ENCODE results near the gene PPFIBP1.
"Not testable (repeated sequence)": the region's sequence is repeated elsewhere in the genome, so short reads cannot be mapped to it uniquely, and the experiment has no call there.

PPFIBP1 gene

DNA sequence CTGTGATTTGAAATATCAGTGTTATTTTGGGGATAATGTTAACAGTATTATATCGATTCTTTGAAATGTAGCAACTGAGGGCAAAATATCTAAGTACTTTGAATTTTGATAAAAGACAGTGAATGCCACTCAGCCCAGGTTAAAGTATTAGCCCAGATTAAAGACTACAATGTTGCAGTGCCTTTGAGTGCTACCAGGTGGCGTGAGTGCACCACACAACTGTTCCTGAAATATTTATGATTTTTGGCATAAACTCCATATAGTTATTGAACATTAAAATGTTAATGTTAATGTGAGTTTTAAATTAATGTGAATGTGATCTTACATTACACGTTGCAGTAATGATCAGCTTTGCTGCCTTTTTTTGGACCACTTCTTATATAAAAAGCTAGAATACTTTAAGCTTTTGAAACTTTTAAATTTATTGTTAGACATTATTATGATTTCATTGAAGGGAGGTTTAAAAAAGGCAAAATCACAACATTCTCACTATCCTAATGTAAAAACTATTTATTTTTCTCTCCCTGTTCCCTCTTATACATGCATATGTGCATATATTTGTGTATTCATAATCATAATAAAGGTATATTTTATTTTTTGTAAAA is 209.1 kb downstream of the PPFIBP1 start:
- TF ChIP-seq, protein P1, sequence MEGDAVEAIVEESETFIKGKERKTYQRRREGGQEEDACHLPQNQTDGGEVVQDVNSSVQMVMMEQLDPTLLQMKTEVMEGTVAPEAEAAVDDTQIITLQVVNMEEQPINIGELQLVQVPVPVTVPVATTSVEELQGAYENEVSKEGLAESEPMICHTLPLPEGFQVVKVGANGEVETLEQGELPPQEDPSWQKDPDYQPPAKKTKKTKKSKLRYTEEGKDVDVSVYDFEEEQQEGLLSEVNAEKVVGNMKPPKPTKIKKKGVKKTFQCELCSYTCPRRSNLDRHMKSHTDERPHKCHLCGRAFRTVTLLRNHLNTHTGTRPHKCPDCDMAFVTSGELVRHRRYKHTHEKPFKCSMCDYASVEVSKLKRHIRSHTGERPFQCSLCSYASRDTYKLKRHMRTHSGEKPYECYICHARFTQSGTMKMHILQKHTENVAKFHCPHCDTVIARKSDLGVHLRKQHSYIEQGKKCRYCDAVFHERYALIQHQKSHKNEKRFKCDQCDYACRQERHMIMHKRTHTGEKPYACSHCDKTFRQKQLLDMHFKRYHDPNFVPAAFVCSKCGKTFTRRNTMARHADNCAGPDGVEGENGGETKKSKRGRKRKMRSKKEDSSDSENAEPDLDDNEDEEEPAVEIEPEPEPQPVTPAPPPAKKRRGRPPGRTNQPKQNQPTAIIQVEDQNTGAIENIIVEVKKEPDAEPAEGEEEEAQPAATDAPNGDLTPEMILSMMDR (IDR thresholded peaks at IDR 0.05; ENCODE audit: extremely low read depth, insufficient read depth, missing control alignments) = peak; percentile 87
- peak; percentile 28 for DNase-seq (ENCODE audit: low spot score)
- in situ Hi-C loops (cut with MboI; ENCODE audit: low pct_unique_long_range_greater_than_20kb, low sequenced_read_pairs, unreplicated experiment) = loop anchor here (10.0 to 25.0 kb wide), 4 partner anchors 82 to 1129 kb away; partner anchors contain the start of gene CCDC91

DNA sequence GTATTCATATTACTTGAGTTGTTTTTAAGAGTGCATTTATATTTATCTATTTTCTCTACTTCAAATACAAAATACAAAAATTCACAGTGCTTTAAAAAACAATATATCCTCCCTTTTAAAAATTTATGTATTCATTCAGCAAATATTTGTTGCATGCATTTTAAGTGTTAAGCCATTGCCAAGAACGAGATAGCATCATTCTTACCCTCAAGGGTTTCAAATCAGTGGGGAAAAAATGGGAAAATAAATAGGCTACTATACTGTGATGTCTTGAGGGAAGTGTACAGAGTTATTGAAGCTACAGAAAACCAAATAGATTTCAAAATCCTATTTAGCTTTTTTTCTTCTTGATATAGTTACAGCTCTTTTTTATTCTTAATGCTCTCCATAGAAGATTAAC is 209.8 kb downstream of the PPFIBP1 start:
- no peak for DNase-seq (ENCODE audit: low spot score)
- TF ChIP-seq, protein P1 (IDR thresholded peaks at IDR 0.05; ENCODE audit: extremely low read depth, insufficient read depth, missing control alignments) = no peak
- in situ Hi-C loops (cut with MboI; ENCODE audit: low pct_unique_long_range_greater_than_20kb, low sequenced_read_pairs, unreplicated experiment) = loop anchor here (10.0 to 25.0 kb wide), 4 partner anchors 81 to 1129 kb away; partner anchors contain the start of gene CCDC91

DNA sequence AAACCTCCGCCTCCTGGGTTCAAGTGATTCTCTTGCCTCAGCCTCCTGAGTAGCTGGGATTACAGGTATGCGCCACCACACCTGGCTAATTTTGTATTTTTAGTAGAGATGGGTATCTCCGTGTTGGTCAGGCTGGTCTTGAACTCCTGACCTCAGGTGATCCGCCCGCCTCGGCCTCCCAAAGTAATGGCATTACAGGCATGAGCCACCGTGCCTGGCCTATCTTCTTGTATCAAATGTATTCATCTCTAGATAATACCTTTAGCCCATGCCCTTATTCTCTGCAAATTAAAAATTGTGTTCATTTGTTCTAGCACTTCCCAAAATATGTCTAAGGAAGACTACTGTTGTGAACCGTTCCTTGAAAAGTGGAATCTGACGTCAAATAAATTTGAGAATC is 210.3 kb downstream of the PPFIBP1 start:
- in situ Hi-C loops (cut with MboI; ENCODE audit: low pct_unique_long_range_greater_than_20kb, low sequenced_read_pairs, unreplicated experiment) = loop anchor here (10.0 to 25.0 kb wide), 4 partner anchors 80 to 1128 kb away; partner anchors contain the start of gene CCDC91

DNA sequence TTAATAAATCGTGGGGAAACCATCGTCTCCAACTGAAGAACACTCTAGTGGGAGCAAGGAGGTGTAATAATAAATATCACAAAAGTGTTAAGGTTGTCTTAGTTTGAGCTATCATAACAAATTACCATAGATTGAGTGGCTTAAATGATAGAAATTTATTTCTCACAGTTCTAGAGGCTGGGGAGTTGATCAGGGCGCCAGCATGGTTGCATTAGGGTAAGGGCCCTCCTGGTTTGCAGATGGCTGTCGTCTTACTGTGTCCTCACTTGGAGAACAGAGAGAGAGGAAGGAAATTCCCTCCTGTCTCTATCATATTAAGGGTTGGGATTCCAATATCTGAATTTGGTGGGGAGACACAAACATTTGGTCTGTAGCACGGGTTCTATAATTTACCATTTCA is 219.6 kb downstream of the PPFIBP1 start:
- DNase-seq (ENCODE audit: low spot score) = no peak
- in situ Hi-C loops (cut with MboI; ENCODE audit: low pct_unique_long_range_greater_than_20kb, low sequenced_read_pairs, unreplicated experiment) = loop anchor here (25.0 kb wide), 3 partner anchors 194 to 1119 kb away; partner anchors contain the start of gene CCDC91
- TF ChIP-seq, protein P1 (IDR thresholded peaks at IDR 0.05; ENCODE audit: extremely low read depth, insufficient read depth, missing control alignments) = no peak

More for the DNA sequence above, 210.3 kb downstream of the PPFIBP1 start:
- not testable (repeated sequence) for DNase-seq (ENCODE audit: low spot score)

Measured in GM13977 (cell line).